Activated T-cell treated with anti-CD3 and anti-CD28 coated beads, Interleukin-2, amount 50 U/mL, for 4 hours (primary cell): Measurements from ENCODE around the gene PLAC1. TPM values are rescaled to one million over a fixed set of nuclear protein-coding genes. Genes with fewer than 3 reads are reported as not detected.

ENCODE experiments used
- ATAC-seq, 2 donors: fragments of 200-7000 bp; cut with Tn5 transposase; one replicate each; pipeline ENCODE4 v1.10.0; 2021
- DNase-seq: peaks from one replicate; pipeline ENCODE4 v3.0.0-alpha.2; 2020
- H3K27me3 Mint-ChIP-seq: one replicate; pipeline ENCODE4 v1.8.0; 2021; ENCODE audit warnings: low read depth, mixed read lengths
- H3K36me3 Mint-ChIP-seq: one replicate; pipeline ENCODE4 v1.8.0; 2022; ENCODE audit warnings: mixed read lengths; ENCODE audit not compliant: insufficient read depth
- H3K4me1 Mint-ChIP-seq: one replicate; pipeline ENCODE4 v1.8.0; 2021; ENCODE audit warnings: low read depth, mixed read lengths
- H3K4me3 Mint-ChIP-seq: one replicate; pipeline ENCODE4 v1.8.0; 2021; ENCODE audit warnings: mild to moderate bottlenecking, moderate library complexity, mixed read lengths
- H3K9me3 Mint-ChIP-seq: one replicate; pipeline ENCODE4 v1.8.0; 2021; ENCODE audit warnings: mixed read lengths
- total RNA-seq, 3 donors: library from RNA; stranded (reverse); gene quantifications; one replicate each; pipeline ENCODE4 v1.2.1, GENCODE V29; 2021

PLAC1 gene, protein sequence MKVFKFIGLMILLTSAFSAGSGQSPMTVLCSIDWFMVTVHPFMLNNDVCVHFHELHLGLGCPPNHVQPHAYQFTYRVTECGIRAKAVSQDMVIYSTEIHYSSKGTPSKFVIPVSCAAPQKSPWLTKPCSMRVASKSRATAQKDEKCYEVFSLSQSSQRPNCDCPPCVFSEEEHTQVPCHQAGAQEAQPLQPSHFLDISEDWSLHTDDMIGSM
- total RNA-seq = under 1 TPM in 2 of 3 donors, not detected in 1; 0.24 to 0.35 TPM

DNA sequence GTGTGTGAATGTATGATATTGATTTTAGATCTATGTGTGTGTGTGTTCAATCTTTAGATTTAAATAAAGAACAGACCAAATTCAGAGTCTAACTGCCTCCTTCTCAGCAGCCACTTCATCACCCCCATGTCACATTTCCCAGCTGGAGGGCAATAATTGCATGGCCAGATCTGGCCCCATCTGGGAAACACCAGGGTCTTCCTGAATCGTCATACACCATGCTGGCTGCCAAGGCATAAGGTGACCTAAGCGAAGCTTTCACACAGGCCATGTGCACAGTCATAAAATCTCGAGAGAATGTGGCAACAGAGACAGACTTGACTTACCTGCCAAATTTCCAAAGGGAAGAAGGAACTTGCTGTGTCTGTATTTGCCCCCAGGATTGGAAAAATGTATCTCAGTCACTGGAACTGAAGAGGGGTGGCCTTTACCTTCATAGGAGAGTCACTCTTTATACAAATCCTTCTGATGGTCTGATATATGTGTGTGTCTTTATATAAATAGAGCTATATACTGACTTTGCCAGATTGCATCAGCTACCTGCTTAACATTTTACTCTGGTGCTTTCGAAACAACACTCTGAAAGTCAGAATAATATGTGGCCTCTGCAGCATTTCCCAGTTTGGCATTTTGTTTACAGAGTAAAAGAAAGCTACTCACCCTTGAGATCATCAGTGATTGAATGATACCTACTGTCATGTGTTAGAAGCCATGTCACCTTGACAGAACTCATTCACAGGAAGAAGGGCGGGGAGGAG lies at the start of gene PLAC1:
TSS of gene PLAC1 (minus strand) at position 470 of the 758 bp plus-strand sequence. CDS start 91,789 bp downstream, outside the sequence.
- Mint-ChIP-seq H3K4me1 (peaks cover 9% of the 10 kb centered on the region), H3K9me3 (no peaks in the 10 kb centered on the region), H3K36me3 (no peaks in the 10 kb centered on the region), H3K4me3 (no peak within 1 kb of the TSS), H3K27me3 (peaks cover 10% of the 10 kb centered on the region)
- DNase-seq = no peak
- no peak for ATAC-seq

DNA sequence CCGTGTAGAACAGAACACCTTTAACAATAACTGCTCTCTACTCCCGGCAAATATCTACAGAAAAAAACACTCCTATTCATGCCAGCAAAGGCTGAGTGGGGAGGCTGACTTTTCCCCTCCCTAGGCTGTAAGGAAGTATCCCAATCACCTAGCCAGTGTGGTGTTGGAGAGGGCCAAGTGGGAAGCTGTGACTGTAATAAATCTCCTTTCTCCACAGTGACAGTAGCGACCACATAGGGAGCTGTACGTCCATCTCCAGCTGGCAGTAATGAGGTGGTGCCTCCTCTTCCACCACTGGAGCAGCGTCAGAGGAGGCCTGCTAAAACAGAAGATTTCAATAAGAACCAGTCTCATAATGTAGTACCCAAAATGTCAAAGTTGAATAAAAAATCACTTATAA lies 47.9 kb upstream of the PLAC1 start:
- Mint-ChIP-seq H3K4me1 (no peaks in the 10 kb centered on the region), H3K36me3 (no peaks in the 10 kb centered on the region), H3K27me3 (peaks cover 2% of the 10 kb centered on the region), H3K4me3 (no peak overlapping the region), H3K9me3 (no peaks in the 10 kb centered on the region)
- ATAC-seq = no peak
- no peak for DNase-seq

DNA sequence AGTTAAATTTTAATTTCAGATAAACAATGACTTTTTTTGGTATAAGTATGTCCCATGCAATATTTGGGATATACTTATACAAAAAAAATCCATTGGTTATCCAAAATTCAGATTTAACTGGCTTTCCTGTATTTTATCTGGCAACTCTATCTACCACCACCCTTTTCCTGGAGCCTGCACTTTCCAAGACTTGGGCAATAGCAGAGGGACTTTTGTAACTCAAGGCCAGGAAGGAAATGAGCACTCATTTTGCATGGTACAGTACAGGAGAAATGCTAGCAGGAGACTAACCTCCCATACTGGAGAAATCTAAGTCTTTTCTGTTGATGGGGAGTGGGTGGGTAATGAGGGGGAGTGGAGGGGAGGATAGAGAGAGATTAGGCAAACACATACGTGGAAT lies 37.7 kb upstream of the PLAC1 start:
- no peak for DNase-seq
- Mint-ChIP-seq H3K4me1 (no peaks in the 10 kb centered on the region), H3K27me3 (peaks cover 4% of the 10 kb centered on the region), H3K4me3 (no peak overlapping the region), H3K9me3 (no peaks in the 10 kb centered on the region), H3K36me3 (no peaks in the 10 kb centered on the region)
- ATAC-seq = no peak

DNA sequence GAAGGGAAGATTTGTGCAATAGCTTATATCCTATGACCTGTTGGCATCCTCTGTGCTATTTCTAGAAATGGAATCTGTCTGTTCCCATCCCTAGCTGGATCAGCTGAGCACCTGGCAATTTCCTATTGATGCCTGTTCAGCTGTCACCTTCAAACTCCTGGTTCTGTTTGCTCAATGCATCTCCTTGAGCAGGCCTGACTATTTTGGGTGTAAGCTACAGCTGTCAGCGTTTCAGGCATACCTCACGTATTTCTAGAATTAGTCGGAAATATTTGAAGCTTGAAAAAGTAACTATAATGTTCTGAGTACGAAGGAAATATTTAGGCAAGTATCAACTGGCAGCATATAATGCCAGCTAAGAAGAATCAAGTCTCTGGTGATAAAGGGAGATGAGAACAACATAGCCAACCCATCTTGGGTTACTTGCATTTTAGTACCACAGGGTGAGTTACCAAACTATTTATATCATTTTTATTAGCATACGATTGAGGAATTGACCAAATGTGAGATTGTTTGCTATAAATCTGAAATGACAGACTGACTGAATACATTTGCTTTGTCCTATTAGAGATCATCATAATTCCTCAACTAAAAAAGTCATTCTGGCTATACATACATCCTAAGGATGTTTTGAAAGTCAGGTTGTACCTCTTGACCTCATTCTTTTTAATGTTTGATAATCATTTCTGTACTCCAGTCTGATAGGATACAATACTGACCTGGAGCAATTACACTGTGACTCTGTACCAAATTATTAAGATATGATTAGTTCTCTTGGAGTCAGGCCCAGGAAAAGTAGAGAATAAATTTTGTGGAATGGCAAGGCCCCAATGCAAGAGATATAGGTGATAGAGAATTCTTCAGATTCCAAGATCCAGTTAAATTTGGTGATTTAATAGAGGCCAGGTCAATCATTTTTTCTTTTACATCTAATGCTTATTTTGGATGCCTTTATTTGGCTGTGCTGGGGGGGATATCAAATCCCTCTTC lies 36.4 kb upstream of the PLAC1 start:
- DNase-seq (no peak), ATAC-seq (no peak)
- Mint-ChIP-seq H3K27me3 (peaks cover 4% of the 10 kb centered on the region), H3K4me3 (no peak overlapping the region), H3K4me1 (no peaks in the 10 kb centered on the region), H3K9me3 (no peaks in the 10 kb centered on the region), H3K36me3 (no peaks in the 10 kb centered on the region)

DNA sequence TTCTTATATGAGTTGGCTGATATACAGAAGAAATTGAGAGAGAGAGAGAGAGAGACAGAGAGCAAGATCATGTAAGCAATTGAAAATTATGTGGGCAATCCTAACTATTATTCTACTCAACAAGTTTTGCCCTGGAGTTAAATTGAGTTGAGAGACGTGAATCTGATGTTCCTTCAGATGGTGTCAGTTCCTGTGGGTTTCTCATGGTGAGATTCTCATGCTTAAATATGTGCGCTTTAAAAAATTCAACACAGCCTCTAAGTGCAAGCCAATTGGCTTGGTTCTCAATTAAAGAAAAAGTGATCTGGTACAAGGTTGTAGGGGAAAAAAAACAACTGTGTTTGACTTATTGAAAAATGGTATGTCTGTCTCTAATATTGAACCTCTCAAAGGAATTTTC lies 35.4 kb upstream of the PLAC1 start:
- Mint-ChIP-seq H3K36me3 (no peaks in the 10 kb centered on the region), H3K4me1 (no peaks in the 10 kb centered on the region), H3K27me3 (peaks cover 4% of the 10 kb centered on the region), H3K4me3 (no peak overlapping the region), H3K9me3 (no peaks in the 10 kb centered on the region)
- DNase-seq (no peak), ATAC-seq (no peak)

DNA sequence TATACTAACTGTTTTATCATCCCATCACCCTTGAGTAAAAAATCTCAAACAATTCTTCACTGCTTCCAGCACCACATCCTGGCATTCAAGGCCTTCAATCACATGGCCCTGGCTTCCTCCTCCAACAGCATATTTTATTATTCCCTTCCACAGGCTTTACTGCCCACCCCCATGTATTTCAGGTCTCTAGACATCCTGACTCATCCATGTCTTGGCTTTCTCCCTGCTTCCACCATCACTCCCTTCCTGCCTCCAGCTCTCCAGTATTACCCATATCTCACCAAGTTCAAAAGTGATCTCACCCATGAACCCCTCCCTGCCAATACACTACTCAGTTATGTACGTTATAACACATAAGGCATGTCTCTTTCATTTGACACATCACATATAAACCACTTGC lies 34.7 kb upstream of the PLAC1 start:
- peaks cover 4% of the 10 kb centered on the region for H3K27me3 Mint-ChIP-seq
- H3K4me3 Mint-ChIP-seq = no peak overlapping the region
- ATAC-seq (no peak), DNase-seq (no peak)
- no peaks in the 10 kb centered on the region for H3K4me1 Mint-ChIP-seq
- no peaks in the 10 kb centered on the region for H3K9me3 Mint-ChIP-seq
- H3K36me3 Mint-ChIP-seq = no peaks in the 10 kb centered on the region

DNA sequence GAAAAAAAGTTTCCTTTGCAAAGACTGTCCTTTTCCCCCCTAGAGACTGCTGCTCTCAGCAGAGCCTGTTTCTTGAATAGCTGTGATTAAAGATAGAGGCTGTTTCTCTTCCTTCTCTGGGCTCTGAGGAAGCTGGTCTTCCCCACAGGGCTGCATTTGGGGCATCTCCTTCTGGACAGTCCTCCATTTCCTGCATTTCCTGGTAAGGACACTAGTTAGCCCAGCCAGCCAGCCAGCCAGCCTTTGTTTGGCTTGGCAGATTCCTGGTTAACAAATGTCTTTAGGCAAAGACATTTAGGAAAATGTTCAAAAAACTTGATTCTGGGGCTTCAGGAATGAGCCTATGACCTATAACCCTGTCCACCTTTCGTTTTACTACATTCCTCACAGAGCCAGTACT lies 34.0 kb upstream of the PLAC1 start:
- no peaks in the 10 kb centered on the region for H3K36me3 Mint-ChIP-seq
- H3K4me1 Mint-ChIP-seq = no peaks in the 10 kb centered on the region
- no peaks in the 10 kb centered on the region for H3K9me3 Mint-ChIP-seq
- no peak overlapping the region for H3K4me3 Mint-ChIP-seq
- no peak for DNase-seq
- no peak for ATAC-seq
- peaks cover 4% of the 10 kb centered on the region for H3K27me3 Mint-ChIP-seq

DNA sequence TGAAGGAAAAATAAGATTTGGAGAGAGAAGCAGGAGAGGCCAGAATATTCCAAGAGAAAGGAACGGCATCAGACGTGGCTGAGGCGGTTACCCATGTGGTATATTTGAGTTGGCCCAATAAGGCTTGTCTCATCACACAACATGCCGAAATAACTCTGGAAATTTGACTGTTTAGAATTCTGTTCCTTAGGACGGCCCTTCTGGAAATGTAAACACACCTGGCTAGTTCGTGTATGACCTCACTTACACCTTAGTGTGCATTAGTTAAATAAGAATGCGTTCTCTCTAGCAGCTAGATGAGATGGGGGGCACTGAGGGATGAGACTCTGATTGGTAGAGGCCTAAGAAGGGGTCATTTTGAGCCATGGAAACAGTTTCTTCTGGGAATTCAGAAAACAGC lies 33.2 kb upstream of the PLAC1 start:
- DNase-seq (no peak), ATAC-seq (no peak)
- no peak overlapping the region for H3K4me3 Mint-ChIP-seq
- H3K4me1 Mint-ChIP-seq = no peaks in the 10 kb centered on the region
- H3K36me3 Mint-ChIP-seq = no peaks in the 10 kb centered on the region
- H3K9me3 Mint-ChIP-seq = no peaks in the 10 kb centered on the region
- H3K27me3 Mint-ChIP-seq = peaks cover 4% of the 10 kb centered on the region

DNA sequence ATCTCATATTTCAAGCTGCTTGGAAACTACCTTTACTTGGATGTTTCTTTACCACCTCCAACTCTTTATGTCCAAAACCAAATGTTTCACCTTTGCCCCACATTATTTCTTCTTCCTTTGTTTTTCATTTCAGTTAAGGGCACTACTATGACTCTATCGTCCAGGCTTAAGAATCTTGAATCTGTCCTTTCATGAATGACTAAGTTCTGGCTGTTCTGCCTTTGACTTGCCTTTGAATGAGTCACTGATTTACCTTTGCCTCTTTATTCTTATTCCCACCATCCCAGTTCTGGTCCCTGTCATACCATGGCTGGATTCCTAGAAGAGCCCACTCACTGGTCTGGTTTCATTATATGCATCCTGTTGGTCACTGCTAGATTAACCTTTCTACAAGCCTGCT lies 30.6 kb upstream of the PLAC1 start:
- Mint-ChIP-seq H3K4me1 (no peaks in the 10 kb centered on the region), H3K4me3 (no peak overlapping the region), H3K27me3 (peaks cover 4% of the 10 kb centered on the region), H3K9me3 (no peaks in the 10 kb centered on the region), H3K36me3 (no peaks in the 10 kb centered on the region)
- no peak for ATAC-seq
- no peak for DNase-seq

DNA sequence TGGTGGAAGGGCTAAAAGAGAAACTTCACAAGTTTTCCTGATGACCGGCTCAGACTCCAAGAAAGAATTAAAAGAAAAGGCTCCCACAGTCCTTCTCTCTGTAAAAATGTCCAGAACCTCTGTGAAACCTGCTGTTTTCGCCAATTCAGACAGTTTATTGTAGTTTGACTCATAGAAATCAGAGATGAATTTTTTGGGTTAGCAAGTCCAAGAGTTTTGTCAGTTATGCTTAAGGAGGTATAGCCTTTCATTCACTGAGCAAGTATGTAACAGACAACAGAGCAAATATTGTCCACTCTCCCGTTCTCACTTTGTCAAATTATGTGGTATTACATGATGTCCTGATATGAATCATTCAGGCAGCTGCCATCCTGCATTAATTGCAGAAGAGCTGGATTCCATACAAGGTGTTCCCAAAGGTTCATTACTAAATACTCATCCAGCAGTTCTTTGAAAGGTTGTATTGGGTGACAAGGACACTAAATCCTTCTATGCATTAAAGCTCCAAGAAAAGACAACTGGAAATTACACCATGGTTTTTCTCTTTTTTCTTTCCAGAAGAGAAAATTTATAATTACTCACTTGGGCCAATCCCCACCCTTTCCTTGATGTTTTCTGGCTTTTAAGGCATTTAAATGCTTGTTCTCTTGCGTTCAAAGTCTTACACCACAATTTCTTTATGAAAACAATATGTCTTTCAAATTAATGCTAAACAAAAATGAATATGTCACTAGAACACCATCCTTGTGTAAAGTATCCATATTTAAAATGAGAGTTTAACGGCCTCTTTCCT lies 30.0 kb upstream of the PLAC1 start:
- no peaks in the 10 kb centered on the region for H3K36me3 Mint-ChIP-seq
- no peak for DNase-seq
- H3K4me3 Mint-ChIP-seq = no peak overlapping the region
- H3K27me3 Mint-ChIP-seq = peaks cover 4% of the 10 kb centered on the region
- no peak for ATAC-seq
- no peaks in the 10 kb centered on the region for H3K4me1 Mint-ChIP-seq
- H3K9me3 Mint-ChIP-seq = no peaks in the 10 kb centered on the region

DNA sequence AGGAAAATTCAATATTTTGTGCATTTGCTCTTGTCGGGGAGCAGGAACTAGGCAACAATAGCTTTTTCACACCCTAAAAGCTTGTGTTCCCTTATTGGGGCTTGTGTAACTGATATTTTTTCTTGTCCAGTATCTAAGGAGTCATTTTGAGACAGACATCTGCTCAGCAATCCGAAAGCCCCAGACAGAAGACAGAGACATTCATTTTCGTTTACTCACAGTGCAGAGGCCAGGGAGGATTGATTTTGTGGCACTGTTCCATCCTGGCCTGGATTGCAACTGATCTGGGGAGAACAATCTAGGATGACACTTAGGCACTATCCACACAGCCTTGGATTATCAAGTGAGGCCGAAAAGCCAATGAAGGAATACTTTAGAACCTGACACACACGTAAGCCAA lies 27.4 kb upstream of the PLAC1 start:
- Mint-ChIP-seq H3K36me3 (no peaks in the 10 kb centered on the region), H3K27me3 (peaks cover 2% of the 10 kb centered on the region), H3K4me3 (no peak overlapping the region), H3K4me1 (no peaks in the 10 kb centered on the region), H3K9me3 (no peaks in the 10 kb centered on the region)
- ATAC-seq = no peak
- DNase-seq = no peak

DNA sequence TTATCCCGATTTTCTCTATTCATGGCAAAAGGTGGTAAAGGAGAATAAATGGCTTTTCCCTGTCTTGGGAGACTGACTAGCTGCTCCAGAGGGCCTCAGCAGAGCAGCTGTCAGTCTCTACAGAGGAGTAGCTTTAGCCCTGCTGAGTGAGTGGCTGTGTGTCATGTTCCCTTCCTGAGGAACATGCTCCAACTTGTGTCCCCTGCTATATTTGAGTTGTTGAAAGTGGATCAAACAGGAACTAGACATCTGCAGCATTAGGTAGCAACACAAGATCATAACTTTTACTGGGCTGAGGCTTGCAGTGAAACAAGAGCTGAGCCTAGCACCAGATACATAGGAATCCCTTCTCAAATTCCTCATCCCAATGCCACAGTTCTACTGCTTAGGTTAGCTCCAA lies 26.7 kb upstream of the PLAC1 start:
- Mint-ChIP-seq H3K4me3 (no peak overlapping the region), H3K4me1 (no peaks in the 10 kb centered on the region), H3K27me3 (peaks cover 2% of the 10 kb centered on the region), H3K9me3 (no peaks in the 10 kb centered on the region), H3K36me3 (no peaks in the 10 kb centered on the region)
- no peak for DNase-seq
- ATAC-seq = no peak

DNA sequence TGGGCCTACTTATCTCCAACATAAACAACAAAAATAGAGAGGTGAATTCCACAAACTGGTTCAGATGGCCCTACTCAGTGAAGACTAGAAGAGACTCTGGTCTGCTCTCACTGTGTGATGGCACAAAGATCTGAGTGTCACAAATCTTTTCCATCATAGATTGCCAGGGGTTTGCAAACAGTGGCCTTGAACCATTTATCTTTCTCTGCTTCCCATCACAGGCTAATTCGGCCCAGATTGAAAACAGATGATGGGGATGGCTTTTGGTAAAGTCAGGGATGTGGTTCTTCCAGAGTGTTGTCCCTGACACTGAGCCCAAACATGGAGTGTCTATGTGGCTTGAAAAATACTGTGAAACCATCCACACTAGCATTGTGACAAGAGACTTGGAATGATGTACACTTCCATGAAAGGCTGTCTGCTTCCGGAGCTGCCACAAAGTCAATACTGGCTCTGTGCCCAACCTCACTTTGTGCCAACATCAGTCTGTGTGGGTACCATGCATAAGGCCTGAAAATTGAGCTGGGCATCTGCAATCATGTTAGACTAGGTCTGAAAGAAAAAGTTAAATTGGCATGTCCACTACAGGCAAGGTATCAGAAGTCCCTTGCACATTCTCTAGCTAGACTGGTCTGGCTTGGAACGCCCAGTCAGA lies 25.2 kb upstream of the PLAC1 start:
- no peaks in the 10 kb centered on the region for H3K36me3 Mint-ChIP-seq

More for the DNA sequence above, 25.2 kb upstream of the PLAC1 start:
- Mint-ChIP-seq H3K27me3 (no peaks in the 10 kb centered on the region), H3K4me3 (no peak overlapping the region), H3K4me1 (no peaks in the 10 kb centered on the region), H3K9me3 (no peaks in the 10 kb centered on the region)
- DNase-seq (no peak), ATAC-seq (no peak)
